G401.6 (cell line): ENCODE data around the gene AK2.
"Not testable (repeated sequence)": the region's sequence is repeated elsewhere in the genome, so short reads cannot be mapped to it uniquely, and the experiment has no call there.

Source experiments
- FAIRE-seq: peaks from 2 replicates; lab custom pipeline; 2012; peaks lifted over from hg19 to GRCh38; lab: Jason Lieb, UNC

Gene AK2

GRCh38 chr1:33050221-33051076 lies 13.8 kb upstream of the AK2 start:
- FAIRE-seq: no peak

GRCh38 chr1:33049371-33049770 lies 12.7 kb upstream of the AK2 start:
- no peak for FAIRE-seq

GRCh38 chr1:33048426-33048825 lies 11.7 kb upstream of the AK2 start:
- no peak for FAIRE-seq

GRCh38 chr1:33047839-33048305 lies 11.2 kb upstream of the AK2 start:
- FAIRE-seq: no peak

- FAIRE-seq: no peak
These were observed 10.6 kb upstream of the AK2 start for GRCh38 chr1:33047290-33047689.

- not testable (repeated sequence) for FAIRE-seq
These were observed 9.6 kb upstream of the AK2 start for GRCh38 chr1:33046234-33046633.

- FAIRE-seq: no peak
These were observed 9.1 kb upstream of the AK2 start for GRCh38 chr1:33045814-33046213.

GRCh38 chr1:33045246-33045645 lies 8.6 kb upstream of the AK2 start:
- FAIRE-seq: no peak

GRCh38 chr1:33043267-33044092 lies 6.8 kb upstream of the AK2 start:
- FAIRE-seq: no peak

- FAIRE-seq: no peak
These were observed 6.1 kb upstream of the AK2 start for GRCh38 chr1:33042831-33043230.

- FAIRE-seq: no peak
These were observed 4.3 kb upstream of the AK2 start for GRCh38 chr1:33041026-33041425.

GRCh38 chr1:33039840-33040239 lies 3.2 kb upstream of the AK2 start:
- FAIRE-seq: no peak

- no peak for FAIRE-seq
These were observed 595 bp downstream of the AK2 start for GRCh38 chr1:33036051-33036525.

GRCh38 chr1:33032126-33032869 lies 4.4 kb downstream of the AK2 start:
- no peak for FAIRE-seq

GRCh38 chr1:33031506-33031905 lies 5.2 kb downstream of the AK2 start:
- no peak for FAIRE-seq

GRCh38 chr1:33030575-33030974 lies 6.1 kb downstream of the AK2 start:
- FAIRE-seq: no peak

- FAIRE-seq: no peak
These were observed 6.8 kb downstream of the AK2 start for GRCh38 chr1:33029921-33030320.

- no peak for FAIRE-seq
These were observed 7.5 kb downstream of the AK2 start for GRCh38 chr1:33029209-33029608.

GRCh38 chr1:33025761-33026160 lies 10.9 kb downstream of the AK2 start:
- no peak for FAIRE-seq

- FAIRE-seq: no peak
These were observed 11.5 kb downstream of the AK2 start for GRCh38 chr1:33025180-33025569.

- FAIRE-seq: not testable (repeated sequence)
These were observed 12.1 kb downstream of the AK2 start for GRCh38 chr1:33024430-33025179.
